Ectodermal cell (in vitro differentiated cells): ENCODE data around the gene AMDHD2.

Experiments used
- H3K27ac ChIP-seq: 2 replicates; pipeline ENCODE4 v1.7.0; 2013; ENCODE audit warnings: mild to moderate bottlenecking, low read depth, low read length; ENCODE audit not compliant: insufficient read depth, poor library complexity, severe bottlenecking
- H3K27me3 ChIP-seq: 2 replicates; pipeline ENCODE4 v1.7.0; 2013; ENCODE audit warnings: mild to moderate bottlenecking, low read length; ENCODE audit not compliant: insufficient read depth, control insufficient read depth, poor library complexity, severe bottlenecking
- H3K36me3 ChIP-seq: one replicate; pipeline ENCODE4 v1.7.0; 2013; ENCODE audit warnings: low read length; ENCODE audit not compliant: control insufficient read depth, insufficient read depth
- H3K4me1 ChIP-seq: one replicate; pipeline ENCODE4 v1.7.0; 2013; ENCODE audit warnings: low read length; ENCODE audit not compliant: control insufficient read depth, insufficient read depth
- H3K4me3 ChIP-seq: 2 replicates; pipeline ENCODE4 v1.7.0; 2013; ENCODE audit warnings: low read depth, low read length, control low read depth; ENCODE audit not compliant: insufficient read depth
- H3K9me3 ChIP-seq: 2 replicates; pipeline ENCODE4 v1.7.0; 2013; ENCODE audit warnings: mild to moderate bottlenecking, low read length, moderate library complexity; ENCODE audit not compliant: control insufficient read depth
- WGBS, 2 experiments: methylation state at CpG; one replicate each; pipeline ENCODE4 v1.1.7; 2013; ENCODE audit warnings: missing lambda C conversion rate in 2 of 2; 5-methylcytosine and 5-hydroxymethylcytosine counted together

The AMDHD2 gene

GRCh38 chr16:2482708-2483534, 37.2 kb upstream of the AMDHD2 start:
- Histone ChIP-seq H3K9me3 (no peaks in the 10 kb centered on the region), H3K4me1 (peaks cover 4% of the 10 kb centered on the region), H3K4me3 (no peak overlapping the region), H3K36me3 (no peaks in the 10 kb centered on the region), H3K27me3 (no peaks in the 10 kb centered on the region), H3K27ac (no peak overlapping the region)
- WGBS, 2 experiments = 90 to 91% methylated on average over 32 of the region's 32 CpGs

GRCh38 chr16:2483939-2484897, 36.0 kb upstream of the AMDHD2 start:
- Histone ChIP-seq H3K4me3 (no peak overlapping the region), H3K4me1 (peaks cover 4% of the 10 kb centered on the region), H3K27ac (no peak overlapping the region), H3K36me3 (no peaks in the 10 kb centered on the region), H3K27me3 (no peaks in the 10 kb centered on the region), H3K9me3 (no peaks in the 10 kb centered on the region)
- 93% methylated on average over 16 of the region's 16 CpGs for WGBS, 2 experiments

GRCh38 chr16:2484898-2485508, 35.2 kb upstream of the AMDHD2 start:
- no peaks in the 10 kb centered on the region for H3K36me3 ChIP-seq
- WGBS, 2 experiments = 92 to 94% methylated on average over 11 to 13 of the region's 13 CpGs

GRCh38 chr16:2485811-2486507, 34.2 kb upstream of the AMDHD2 start:
- no peaks in the 10 kb centered on the region for H3K9me3 ChIP-seq
- whole genome bisulfite sequencing, 2 experiments = 93 to 94% methylated on average over 33 of the region's 33 CpGs
- H3K4me1 ChIP-seq = peaks cover 4% of the 10 kb centered on the region
- H3K27ac ChIP-seq = no peak overlapping the region
- no peaks in the 10 kb centered on the region for H3K27me3 ChIP-seq
- no peaks in the 10 kb centered on the region for H3K36me3 ChIP-seq
- no peak overlapping the region for H3K4me3 ChIP-seq

More at GRCh38 chr16:2484898-2485508, 35.2 kb upstream of the AMDHD2 start:
- no peaks in the 10 kb centered on the region for H3K9me3 ChIP-seq
- H3K27me3 ChIP-seq = no peaks in the 10 kb centered on the region
- H3K27ac ChIP-seq = no peak overlapping the region
- no peak overlapping the region for H3K4me3 ChIP-seq
- H3K4me1 ChIP-seq = peaks cover 4% of the 10 kb centered on the region

GRCh38 chr16:2486645-2487516, 33.3 kb upstream of the AMDHD2 start:
- peaks cover 4% of the 10 kb centered on the region for H3K4me1 ChIP-seq
- H3K36me3 ChIP-seq = no peaks in the 10 kb centered on the region
- 73 to 74% methylated on average over 29 of the region's 29 CpGs for WGBS, 2 experiments
- no peaks in the 10 kb centered on the region for H3K27me3 ChIP-seq
- H3K4me3 ChIP-seq = no peak overlapping the region
- H3K27ac ChIP-seq = no peak overlapping the region
- no peaks in the 10 kb centered on the region for H3K9me3 ChIP-seq

- Histone ChIP-seq H3K4me1 (peaks cover 4% of the 10 kb centered on the region), H3K4me3 (no peak overlapping the region), H3K27me3 (no peaks in the 10 kb centered on the region), H3K9me3 (no peaks in the 10 kb centered on the region), H3K27ac (no peak overlapping the region), H3K36me3 (no peaks in the 10 kb centered on the region)
- WGBS, 2 experiments = 90 to 93% methylated on average over 8 of the region's 8 CpGs
Observed at GRCh38 chr16:2487517-2487842, 32.7 kb upstream of the AMDHD2 start.

GRCh38 chr16:2487903-2488531, 32.2 kb upstream of the AMDHD2 start:
- H3K9me3 ChIP-seq = no peaks in the 10 kb centered on the region
- H3K4me3 ChIP-seq = no peak overlapping the region
- H3K36me3 ChIP-seq = no peaks in the 10 kb centered on the region
- H3K27ac ChIP-seq = no peak overlapping the region
- 92% methylated on average over 13 to 15 of the region's 15 CpGs for WGBS, 2 experiments
- H3K4me1 ChIP-seq = peaks cover 4% of the 10 kb centered on the region
- no peaks in the 10 kb centered on the region for H3K27me3 ChIP-seq

GRCh38 chr16:2489581-2489980, 30.6 kb upstream of the AMDHD2 start:
- Histone ChIP-seq H3K4me1 (peaks cover 4% of the 10 kb centered on the region), H3K4me3 (no peak overlapping the region), H3K27ac (no peak overlapping the region), H3K36me3 (no peaks in the 10 kb centered on the region), H3K27me3 (no peaks in the 10 kb centered on the region), H3K9me3 (no peaks in the 10 kb centered on the region)
- WGBS, 2 experiments = 94% methylated on average over 16 of the region's 16 CpGs
